NCI-H226 (cell line): ENCODE data around the gene GPC6.
A peak's percentile ranks its signal among the peaks of the same experiment; 100 is the strongest.

Experiments used
- DNase-seq: peaks from one replicate; pipeline ENCODE4 v3.0.0-alpha.2; 2015

Gene GPC6

DNA sequence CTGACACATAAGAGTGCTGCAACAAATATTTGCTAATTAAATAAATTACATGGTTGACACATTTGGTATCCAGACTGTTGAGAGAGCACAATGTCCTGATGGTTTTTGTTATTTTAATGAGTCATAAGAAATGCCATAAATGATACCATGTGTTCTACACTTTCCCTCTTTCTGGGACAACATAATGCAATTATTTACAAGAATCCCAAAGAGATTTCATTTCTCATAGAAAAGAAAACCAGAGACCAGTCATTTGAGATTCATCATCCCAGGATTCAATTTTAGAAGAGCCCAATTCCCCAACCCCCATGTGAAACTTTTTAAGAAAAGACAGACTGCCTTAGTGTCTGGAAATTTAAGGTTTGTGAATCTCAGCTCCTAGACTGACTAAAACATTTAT is 853.3 kb downstream of the GPC6 start:
- DNase-seq = no peak

DNA sequence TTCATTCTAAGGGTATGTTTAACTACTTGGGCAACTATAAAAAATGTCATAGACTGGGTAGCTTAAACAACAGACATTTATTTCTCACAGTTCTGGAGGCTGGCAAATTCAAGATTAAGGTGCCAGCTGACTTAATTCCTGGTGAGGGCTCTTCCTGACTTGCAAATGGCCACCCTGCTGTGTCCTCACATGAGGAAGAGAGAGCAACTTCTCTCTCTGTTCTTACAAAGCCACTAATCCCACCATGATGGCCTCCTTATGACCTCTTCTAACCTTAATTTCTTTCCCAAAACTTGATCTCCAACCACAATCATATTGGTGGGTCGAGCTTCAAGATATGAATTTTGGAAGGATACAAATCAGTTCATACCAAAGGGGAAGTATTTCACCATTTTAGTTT is 853.9 kb downstream of the GPC6 start:
- no peak for DNase-seq

DNA sequence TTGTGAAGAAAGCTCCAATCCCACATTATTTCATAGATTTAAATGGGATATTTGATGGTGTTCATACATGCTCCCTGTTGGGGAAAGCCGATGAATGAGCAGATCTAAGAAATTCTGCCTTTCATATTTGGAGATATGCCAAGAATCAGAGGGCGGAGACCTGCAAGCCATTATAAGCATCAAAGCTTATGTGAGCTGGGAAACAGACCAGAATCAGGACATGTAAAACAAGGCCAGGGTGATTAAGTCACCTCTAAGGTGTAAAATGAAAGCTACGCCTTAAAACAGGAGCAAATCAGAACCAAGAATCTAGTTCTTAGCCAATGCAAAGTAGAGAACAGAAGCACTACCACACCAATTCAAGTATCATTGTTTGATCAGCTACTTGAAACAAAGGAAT is 860.5 kb downstream of the GPC6 start:
- DNase-seq = no peak

DNA sequence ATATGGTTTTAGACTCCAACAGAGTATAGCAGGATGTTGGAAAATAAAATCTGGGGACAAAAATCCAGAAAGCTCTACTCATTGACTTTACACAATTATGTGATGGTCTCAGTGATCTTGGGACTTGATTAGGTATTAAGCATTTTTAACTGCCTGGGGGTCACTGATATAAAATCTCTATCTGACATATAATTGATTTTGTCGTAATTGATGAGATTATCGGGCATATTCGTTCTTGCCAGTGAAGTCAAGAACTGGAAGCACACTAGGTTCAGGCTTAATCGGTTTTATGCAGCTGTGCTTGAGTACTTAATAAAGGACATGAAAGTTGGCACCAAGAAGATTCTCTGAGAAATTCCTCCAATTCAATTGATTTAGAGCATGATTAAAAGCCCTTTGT is 862.1 kb downstream of the GPC6 start:
- DNase-seq = no peak

DNA sequence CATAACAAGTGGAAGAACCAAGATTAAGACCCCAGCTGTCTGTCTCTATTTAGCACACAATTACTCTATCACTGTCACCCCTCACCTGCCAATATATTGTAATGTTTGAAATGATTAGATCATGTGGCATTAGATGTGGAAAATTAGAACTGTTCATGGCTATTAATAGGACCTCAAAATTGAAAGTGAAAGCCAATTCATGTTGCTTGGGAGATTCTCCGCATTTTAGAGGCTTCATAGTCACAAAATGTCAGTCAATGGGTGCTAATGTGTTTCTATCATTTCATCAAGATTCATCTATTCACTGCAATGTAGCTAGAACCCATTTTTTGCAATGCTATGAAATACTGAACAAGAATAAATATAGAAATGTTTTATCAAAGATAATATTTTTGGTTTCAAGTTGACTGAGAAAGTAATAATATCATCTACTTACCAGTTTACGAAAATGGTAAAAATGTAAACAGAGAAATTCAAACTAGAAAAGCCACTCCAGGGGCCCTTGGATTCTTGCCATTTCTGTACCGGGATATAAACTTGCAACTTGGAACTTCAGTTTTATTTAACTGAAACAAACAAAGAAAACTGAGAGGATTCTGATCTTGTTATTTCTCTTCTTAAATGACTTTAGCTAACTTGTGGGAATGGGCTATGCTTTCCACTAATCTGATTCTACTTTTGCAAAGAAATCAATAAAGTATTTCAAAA is 864.3 kb downstream of the GPC6 start:
- no peak for DNase-seq

DNA sequence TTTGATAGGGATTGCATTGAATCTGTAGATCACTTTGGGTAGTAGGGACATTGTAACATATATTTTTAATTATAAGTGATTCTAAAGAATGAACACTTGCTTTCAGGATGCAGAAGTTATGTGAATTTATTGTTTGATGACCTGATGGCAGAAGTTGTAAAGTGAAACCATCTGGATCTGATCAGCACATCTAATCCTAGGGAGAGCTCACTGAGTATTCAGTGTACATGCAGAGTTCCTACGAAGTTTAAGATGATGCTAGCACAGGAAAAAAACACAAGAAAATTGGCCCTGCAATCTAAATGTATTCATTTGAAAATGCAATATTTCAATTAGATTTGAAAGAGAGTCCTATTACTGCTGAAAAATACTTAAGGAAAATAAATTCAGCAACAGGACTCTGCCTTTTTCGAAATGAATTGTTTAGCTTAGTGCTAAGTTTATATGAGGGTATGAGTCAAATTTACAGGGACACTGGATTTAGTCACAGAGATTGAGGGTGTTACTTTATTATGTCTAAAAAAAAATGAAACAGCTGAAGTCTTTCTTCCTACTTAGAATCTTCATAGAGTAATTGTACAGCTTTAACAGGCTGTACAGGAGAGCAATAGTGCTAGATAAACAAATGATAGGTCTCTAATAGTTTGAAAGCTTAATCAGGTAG is 867.2 kb downstream of the GPC6 start:
- no peak for DNase-seq

DNA sequence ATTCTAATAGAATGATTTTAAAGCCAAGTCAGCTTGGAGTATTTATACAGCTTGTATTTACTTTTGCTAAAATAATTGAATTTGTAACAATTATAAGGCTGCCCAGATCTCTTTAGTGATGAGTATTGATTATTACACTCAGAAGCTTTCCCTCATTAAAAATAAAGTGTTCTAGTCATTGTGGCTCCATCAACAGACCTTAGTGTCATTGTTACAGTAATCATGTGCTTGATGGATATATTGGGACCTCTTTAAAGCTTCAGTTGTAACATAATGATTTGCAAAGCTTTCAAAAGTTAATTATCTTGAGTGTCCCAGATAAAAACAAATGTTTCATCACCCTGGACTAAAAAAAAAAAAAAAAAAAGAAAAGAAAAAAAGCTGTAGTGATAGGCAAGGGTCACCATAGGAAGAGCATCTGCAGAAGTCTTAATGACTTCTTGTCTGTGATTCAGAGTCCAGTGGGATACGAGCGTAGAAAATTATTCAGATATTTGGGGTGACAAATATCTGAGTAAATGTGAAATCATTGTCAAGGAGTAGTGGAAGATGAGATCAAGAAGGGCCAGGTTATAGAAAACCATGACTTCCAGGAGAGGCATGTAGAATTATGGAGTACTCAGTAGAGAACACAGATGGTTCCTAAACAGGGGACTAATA is 883.2 kb downstream of the GPC6 start:
- DNase-seq = no peak

DNA sequence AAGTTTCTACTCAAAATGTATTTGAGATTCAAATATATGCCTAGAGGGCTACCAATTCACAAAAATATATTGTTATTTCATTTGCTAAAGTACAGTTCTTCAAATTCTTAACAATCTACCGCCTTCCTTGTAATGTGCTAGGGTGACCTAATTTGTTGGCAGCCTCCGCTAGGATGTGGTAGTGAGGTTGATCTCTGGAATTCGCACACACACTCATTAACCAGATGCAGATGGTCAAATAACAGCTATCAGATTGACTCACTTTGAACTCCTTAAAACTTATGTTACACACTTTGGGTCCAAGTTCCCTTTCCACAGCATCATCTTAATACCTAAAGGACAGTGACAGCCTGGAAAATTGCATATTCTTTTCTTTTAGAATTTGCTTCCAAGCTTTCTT is 885.6 kb downstream of the GPC6 start:
- DNase-seq = peak; percentile 86

DNA sequence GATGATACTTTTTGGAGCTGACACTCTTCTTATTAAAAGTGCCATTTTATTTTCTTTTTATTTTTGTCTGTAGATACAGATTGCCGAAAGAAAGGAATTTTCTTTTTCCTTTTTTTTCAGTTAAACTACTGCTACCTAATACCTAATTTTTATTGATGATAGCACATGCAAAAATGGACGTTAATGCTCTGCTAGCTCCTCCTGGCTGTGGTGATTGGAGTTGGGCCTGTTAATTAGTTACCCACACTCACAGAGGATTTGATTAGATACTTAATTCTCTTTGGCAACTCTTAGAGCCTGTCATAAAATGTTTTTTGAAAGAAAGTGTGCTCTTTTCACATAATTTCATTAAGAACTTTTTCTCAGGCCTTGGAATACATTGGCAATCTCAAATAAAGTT is 886.1 kb downstream of the GPC6 start:
- no peak for DNase-seq

DNA sequence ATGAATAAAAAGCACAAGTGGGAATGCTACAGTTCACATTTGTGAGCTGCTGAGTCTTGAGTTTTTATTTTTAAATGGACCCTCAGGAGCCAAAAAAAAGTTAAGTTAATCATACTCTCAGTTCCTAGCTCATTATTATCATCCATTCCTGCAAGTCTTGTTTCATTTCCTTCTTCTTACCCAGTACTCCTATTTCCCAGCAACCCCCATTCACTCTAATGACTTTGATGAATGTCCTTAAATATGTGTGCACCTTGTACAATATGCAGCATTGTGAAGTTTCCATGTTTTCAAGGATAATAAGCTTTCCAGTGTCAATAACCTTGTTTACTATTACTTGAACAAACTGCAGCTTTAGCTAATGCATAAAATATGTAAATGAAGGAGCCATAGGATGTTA is 886.6 kb downstream of the GPC6 start:
- no peak for DNase-seq

DNA sequence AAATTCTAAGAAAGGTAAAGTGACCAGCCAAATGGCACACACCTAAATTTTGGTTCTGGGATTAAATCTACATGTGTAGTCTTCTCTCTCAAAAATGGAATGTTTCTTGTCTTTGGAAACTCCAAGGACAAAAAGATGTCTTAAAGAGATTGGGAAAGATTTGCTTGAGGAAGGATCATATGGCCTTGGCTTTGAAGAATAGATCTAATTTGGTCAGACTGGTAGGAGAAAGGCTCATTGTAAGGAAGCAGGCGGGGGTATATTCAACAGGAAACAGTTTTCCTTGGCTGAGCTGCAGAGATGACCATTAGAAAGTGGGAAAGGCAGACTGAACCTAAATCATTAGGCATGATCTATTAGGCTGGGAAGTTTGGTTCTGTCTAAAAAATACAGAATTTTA is 887.6 kb downstream of the GPC6 start:
- no peak for DNase-seq

DNA sequence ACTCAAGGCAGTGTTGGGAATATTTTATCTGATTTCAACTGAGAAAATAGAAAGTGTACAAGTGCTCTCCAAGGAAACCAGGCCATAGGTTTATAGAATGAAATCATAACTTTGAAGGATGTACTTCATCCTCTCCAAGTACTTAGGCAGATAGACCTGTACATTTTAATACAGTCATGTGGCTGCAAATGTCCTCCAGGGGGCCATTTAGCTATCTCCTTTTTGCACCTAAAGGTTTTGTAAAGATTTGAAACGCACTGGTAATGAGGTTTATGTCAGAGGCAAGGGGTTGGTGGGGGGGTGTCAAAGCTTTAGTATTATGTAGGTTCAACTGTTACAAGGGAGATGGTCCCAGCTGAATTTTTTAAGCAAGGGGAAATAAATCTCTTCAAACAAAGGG is 888.4 kb downstream of the GPC6 start:
- no peak for DNase-seq

DNA sequence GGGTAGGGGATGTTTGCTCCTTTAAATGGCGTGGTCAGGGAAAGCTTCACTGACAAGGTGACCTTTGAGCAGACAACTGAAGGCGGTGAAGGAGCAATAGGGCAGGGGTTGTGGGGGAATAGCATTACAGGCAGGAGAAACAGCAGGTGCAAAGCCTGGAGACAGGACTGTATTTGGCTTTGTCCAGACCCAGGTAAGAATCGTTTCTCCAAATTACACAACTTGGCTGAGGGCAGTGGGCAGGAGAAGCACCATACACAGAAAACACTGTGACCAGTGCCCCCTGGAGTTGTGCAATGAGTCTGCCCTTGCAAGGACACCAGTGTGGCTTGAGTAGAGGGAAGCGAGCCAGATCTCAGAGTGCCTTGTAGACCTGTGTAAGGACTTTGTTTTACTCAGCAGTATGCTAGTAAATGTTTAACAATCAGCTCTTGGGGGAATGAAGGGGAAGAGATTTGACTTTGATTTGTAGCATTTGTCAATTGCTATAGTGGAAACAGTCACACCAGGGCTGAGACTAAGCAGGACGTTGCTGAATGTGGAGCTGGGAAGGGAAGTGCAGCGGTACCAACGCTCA is 892.8 kb downstream of the GPC6 start:
- DNase-seq = no peak

DNA sequence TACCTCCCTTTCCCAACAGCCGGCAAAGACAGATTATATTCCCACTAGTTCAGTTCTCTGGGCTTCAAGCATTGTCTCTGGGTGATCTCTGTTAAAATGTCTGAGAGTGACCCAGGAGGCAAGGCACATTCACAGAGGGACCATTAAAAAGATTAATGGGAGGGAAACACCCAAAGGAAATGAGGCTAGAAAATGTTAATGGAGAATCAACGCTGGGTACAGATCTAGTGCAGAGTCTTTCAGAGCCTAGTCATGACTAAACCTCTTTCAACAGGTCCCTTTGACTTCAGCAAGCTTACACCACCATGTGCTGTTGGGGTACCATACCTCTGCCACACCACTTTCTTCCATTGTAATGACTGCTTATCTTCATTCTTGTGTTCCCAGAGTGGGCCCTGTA is 894.3 kb downstream of the GPC6 start:
- no peak for DNase-seq

DNA sequence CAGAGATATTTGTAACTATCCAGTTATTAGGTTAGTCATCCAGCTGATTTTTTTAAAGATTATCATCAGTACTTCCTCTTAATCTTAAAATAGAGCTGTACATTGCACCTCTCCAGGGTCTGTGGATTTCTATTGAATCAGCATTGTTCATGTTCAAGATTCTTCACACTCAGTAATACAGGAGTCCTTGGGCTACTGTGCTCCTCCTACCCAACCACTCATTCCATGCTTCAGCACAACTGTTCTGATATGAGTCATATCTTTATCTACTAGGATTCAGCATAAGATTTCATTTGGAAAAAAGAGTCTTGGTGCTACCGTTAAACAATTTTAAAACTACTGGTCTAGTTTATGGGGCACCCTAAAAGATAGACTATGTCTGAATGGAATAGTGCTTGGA is 895.1 kb downstream of the GPC6 start:
- DNase-seq = peak; percentile 86

DNA sequence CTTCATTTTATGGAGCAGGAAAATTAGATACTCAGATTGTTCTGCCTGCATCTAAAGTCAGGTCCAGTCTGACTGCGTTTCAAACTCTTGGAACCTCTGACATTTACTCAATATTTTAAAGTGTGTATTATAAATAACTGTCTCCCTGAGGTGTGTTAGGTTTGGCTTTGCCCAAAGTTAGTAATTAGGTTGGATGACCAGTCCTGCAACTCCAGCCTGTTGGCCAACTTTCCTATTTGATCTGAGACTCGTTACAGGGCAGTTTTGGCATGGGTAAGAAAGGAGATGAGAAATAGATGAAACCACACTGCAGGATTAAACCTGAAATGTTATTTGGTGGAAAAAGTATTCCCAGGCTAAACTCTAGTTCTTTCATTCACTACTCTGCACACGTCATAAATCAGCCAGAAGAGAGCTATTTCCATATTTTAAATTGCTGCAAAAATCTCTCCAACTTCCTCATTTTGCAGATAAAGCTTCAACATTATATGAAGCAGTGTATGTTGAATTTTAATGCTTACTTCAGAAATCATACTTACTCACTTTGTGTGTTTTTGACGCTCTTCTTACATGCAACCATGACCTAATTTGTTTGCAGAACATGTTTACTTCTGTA is 895.8 kb downstream of the GPC6 start:
- no peak for DNase-seq

DNA sequence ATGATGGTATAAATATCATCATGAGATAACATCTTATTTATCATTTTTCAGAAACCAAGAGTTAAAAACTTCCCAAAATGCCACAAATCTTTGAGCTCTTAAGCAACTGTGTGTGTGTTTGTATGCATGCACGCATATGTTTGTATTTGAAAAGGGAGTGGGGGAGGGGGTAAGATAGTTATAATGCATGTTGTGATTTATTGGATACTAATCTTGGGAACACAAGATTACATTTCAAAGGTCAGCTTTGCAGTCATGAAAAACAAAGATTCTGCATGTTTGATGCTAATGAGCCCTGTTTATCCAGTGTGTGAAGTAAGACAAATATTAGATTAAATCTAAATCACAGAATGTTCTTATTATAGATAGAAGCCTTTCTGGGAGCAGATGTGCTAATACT is 897.0 kb downstream of the GPC6 start:
- DNase-seq = no peak

DNA sequence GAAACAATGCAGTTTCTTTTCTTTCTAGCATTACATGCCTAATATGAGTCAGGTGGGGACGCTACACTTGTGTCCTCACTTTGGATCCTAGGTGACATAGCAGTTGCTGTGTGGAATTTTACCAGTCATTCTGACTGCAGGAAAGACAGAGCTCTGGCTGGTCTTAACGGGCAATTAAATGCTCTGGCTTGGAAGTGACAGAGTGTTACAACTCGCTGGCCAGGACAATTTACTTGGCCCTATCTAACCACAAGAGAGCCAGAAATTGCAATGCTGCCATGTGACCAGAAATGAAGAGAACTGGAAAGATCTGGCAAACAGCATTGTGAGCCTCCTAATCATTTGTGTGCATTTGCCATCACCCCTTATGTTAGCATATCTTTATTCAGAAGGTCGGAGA is 901.8 kb downstream of the GPC6 start:
- DNase-seq = no peak

DNA sequence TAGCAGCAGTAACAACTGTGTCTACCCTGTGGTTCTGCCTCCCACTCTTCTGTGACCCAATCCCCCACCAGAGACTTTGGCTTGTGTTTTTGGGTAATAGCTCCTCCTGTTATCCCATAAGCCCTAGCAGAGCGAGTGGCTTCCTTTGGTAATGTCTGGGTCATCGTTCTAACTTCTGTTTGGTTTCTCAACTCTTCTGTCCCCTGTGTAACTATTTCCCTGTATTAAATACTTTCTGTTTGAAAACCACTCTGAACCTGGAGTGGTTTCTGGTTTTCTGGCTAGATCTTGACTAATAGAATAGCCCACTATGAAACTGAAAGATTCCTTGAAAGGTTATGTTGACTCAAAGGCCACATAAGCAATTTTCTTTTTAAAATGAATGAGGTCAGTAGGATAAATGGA is 902.9 kb downstream of the GPC6 start:
- DNase-seq = no peak

DNA sequence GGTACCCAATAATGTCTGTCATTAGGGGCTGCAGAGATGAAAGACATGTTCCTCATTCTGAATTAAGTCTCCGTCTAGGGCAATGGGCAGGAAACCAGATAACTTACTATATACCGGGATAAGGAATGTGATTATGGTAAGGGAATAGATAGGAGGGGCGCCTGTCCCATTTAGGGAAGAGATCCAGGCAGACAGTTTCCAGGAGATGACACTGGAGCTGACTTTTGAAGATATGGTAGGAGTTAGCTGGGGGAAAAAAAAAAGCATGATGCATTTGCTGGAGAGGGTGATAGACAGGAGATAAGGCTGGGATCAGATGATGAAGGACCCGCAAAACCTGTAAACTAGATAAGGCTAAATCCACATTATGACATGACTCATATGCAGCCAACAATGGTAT is 912.2 kb downstream of the GPC6 start:
- DNase-seq = no peak

DNA sequence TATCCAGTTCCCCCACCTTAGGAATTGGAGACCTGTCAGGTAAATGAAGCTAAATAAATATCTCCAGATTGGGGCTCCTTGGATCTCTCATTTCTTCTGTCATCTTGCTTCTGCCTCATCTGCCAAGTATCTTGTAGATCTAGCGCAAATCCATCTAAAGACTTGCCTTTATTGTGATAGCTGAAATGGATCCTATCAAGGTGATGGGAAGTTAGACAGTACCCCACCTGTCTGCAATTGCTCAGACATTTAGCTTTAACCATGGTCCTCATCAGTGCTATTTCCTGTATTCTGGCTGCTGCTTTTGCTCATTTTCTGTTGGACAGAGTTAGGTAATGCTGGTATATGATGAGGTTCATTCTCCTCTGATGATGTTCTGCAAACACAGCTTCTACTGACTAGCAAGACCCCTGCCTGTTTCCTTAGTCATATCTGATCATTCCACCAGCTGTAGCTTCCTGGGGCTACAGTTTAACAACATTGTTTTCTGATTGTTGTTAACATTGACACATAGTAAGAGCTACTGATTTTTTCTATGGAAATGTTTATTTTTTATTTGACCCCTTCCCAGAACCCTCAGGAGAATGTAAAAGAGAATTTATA is 912.9 kb downstream of the GPC6 start:
- DNase-seq = no peak

DNA sequence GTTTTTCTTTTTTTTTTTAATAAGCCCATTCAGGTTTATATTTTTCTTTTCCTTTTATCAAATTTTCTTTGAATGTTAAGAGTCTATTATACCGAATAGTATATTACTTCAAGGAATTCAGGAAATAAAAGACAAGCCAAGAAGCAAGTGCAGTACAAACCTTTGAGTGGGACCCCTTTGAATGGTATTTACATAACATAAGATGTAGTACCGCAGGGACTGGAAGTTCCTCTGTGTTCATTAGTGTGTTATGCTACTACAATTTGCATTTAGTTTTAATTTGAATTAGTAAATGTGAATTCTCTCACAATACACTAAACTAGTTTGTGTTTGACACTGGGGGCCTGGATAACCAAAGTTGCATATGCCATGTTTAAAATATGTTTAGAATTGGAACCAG is 913.4 kb downstream of the GPC6 start:
- DNase-seq = no peak

DNA sequence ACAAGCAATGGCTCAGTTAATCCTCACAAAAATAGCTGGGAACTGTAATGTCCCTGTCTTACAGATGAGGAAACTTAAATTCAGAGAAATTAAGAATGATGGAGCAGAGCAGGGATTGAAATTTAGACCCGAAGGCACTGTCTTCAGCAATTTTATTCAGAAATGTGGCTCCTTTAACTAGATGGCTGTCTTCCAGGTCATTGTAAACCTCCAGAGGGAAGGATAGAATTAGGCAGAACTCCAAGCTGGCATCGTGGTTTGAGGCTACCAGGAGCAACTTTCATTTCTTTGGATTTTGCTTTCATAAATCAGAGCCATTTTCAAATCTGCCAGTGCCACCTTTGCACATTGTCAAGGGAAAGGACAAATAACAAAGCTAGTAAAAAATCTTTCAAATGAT is 913.9 kb downstream of the GPC6 start:
- DNase-seq = no peak
